GM19468 (cell line): ENCODE measurements around the gene C11orf54.

Experiments used
- ATAC-seq: cut with Tn5 transposase; IDR thresholded peaks from one replicate; pipeline ENCODE4 v1.9.1; 2021; ENCODE audit warnings: mild to moderate bottlenecking, moderate library complexity, moderate number of reproducible peaks; ENCODE audit not compliant: unreplicated experiment; ENCODE audit errors: extremely low read depth

Gene C11orf54

GRCh38 chr11:93741094-93741881 is at the start of gene C11orf54, which contains the start of gene TAF1D:
Gene C11orf54, plus strand, starts transcription at chr11:93741672. Its CDS starts 5,722 bp downstream, at chr11:93747394.
Gene TAF1D, minus strand, starts transcription at chr11:93741495. Its CDS starts 2,191 bp downstream, at chr11:93739304.
- ATAC-seq, result peak; percentile 66

DNA sequence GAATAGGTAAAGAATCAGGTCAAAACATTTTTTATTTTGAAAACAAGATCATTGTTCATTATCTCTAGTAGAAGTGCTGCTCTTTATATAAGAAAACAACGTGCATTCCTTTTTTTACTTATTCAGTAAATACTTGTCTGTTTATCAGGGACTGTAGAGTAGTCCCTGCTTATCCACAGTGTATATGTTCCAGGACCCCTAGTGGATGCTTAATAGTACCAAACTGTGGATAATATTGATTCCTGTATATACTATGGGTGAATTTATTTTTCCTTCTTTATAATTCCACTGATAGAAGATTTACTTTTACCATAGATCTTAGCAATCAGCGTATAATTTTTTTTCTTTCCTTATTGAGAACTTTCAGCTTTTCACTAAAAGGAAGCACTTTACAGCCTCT is 47.4 kb upstream of the C11orf54 start:
- no peak for ATAC-seq

DNA sequence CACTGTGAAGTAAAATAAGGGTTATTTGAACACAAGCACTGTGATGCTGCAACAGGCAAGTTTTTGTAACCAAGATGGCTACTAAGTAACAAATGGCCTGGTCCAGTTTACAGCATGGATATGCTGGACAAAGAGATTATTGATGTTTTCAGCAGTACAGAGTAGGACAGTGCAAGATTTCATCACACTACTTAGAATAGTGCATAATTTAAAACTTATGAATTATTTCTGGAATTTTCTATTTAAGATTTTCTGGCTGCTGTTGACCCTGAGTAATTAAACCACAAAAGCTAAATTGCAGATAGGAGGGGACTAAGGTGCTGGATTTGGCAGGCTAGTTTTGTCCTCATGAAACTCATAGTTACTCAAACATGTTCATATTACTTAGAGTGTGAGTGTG is 46.9 kb upstream of the C11orf54 start:
- ATAC-seq, result no peak

DNA sequence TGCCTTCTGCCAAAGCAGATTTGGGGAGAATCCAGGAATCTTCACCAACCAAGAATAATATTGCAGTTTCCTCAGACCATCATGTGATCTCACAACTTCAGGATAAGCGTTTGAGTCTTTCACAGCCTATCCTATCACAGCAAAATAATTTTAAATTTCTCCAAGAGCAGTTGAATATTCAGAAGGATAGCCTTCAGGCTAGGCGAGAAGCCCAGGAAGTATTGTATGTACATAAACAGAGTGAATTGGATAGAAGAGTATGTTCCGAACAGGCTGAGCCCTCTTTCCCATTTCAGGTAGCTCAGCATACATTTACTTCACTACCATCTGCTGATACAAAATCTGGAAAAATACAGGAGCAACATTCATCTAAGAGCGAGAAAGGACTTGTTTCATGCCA is 43.9 kb upstream of the C11orf54 start:
- no peak for ATAC-seq

- no peak for ATAC-seq
Observed at GRCh38 chr11:93700830-93701229, 40.6 kb upstream of the C11orf54 start.

- ATAC-seq, result no peak
Observed at GRCh38 chr11:93704237-93704636, 37.2 kb upstream of the C11orf54 start.

- ATAC-seq, result no peak
Observed at GRCh38 chr11:93710239-93710638, 31.2 kb upstream of the C11orf54 start.

DNA sequence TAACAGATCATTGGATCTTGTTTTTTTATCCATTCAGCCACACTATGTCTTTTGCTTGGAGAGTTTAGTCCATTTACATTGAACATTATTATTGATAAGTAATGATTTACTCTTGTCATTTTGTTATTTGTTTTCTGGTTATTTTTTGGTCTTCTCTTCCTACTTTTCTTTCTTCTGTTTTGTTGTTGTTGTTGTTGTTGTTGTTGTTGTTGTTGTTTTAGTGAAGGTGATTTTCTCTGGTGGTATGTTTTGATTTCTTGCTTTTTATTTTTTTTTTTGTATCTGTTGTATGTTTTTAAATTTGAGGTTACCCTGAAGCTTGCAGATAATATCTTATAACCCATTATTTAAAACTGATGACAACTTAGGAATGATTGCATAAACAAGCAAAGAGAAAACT is 28.8 kb upstream of the C11orf54 start:
- ATAC-seq, result no peak

DNA sequence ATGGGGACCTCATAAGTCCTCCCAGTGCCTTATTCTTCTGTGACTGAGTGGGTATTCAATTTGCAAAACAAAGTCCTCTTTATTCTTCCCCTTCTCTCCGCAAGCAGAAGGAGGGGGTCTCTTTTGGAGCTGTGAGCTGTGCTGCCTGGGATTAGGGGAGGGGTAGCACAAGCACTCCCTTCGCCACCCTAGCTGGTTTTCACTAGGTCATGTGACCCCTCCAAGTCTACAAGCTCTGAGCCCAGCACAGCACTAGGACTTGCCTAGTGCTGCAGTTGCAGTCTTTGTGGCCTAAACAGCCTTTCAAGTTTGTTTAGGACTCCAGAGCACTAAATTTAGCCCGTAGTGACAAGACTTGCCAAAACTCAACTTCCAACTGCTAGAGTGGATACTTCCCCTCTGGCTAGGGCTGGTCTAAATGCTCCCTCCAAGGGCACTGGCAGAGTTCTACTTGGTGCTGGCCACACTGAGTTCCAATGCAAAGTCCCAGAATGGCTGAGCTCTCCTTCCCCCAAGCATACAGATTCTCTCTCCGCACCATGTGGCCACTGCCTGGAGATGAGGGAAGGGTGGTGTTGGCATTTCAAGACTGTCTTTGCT is 25.6 kb upstream of the C11orf54 start:
- no peak for ATAC-seq

DNA sequence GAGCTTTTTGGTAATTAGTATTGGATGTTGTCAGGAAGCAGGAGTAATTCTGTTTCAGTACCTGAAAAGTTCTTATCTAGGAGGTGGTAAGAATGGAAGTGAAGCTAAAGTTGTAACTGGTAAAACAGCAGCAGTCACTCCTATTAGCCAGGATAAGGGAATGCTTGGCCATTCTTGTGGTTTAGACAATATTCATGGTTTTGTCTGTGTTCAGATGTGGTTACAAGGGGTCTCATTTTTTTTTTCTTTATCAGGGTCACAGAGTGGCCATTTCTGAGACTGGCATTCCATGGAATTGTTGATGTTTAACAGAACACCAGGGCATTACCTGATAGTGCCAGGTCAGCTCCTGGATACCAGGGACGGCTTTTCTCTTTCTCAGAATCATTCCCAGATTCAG is 24.0 kb upstream of the C11orf54 start:
- no peak for ATAC-seq

DNA sequence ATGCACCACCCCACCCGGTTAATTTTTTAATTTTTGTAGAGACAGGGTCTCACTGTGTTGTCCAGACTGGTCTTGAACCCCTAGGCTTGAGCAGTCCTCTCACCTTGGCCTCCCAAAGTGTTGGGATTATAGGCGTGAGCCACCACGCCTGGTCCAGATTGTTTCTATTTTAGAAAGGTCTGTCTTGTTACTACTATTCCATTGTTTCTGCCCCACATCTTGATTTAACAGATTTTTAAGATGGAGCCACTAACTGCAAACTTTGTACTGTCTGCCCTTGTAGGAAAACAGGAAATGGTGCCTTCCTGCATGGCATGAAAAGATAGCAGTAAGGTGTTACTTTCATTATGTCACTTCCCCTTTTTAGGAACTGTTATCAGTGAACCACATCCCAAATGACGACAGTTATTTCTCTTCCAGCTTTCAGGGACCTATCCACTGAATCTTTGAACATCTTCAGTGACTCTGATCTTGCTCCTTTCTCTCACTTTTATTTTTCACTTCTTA is 23.4 kb upstream of the C11orf54 start:
- peak; percentile 90 for ATAC-seq

- no peak for ATAC-seq
Observed at GRCh38 chr11:93719310-93719709, 22.2 kb upstream of the C11orf54 start.

DNA sequence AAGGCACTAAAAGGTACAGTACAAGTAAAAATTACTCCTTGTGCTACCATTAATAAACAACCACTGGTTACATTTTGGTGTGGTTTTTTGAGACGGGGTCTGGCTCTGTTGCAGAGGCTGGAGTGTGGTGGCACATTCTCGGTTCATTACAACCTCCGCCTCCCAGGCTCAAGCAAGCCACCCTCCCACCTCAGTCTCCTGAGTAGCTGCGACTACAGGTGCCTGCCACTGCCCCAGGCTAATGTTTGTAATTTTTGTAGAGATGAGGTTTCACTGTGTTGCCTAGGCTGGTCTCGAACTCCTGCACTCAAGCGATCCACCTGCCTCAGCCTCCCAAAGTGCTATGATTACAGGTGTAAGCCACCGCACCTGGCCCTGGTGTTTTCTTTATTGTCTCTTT is 20.9 kb upstream of the C11orf54 start:
- ATAC-seq, result no peak

- ATAC-seq, result no peak
Observed at GRCh38 chr11:93724089-93724488, 17.4 kb upstream of the C11orf54 start.

DNA sequence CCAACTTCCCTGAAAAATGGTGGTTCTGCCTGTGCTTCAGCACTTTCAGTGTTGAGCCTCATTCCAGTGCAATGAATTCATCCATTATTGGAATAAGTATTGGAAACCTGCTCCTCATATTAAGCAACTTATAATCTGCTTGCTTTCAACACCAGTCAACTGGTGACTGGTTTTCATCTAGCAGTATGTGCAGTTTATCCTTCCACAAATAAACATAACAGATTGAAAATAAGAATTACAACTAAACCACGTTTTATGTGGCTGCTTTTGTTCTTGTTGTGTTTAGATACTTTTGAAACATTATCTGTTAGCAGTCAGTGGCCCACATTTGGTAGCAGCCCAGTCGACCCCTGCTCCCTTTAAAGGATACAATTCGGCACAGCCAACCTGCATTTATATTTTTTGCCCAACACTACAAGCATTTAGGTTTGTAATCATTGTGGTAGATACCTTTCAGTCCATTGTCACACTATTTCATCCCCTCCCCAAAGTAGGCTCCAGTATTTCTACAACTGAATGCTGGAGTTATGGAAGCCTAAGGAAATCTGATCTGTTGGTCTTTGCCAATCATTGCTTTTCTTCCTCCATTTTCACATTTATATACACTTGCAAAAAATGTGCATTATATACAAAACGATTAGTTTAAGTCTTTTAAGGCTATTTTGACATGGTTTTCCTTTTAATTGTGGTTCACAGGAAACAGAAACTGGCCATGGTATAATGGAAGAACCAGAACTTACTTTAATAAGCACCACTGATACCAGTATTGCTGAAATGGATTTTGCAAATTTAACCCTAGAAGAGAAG is 13.3 kb upstream of the C11orf54 start:
- ATAC-seq, result no peak

DNA sequence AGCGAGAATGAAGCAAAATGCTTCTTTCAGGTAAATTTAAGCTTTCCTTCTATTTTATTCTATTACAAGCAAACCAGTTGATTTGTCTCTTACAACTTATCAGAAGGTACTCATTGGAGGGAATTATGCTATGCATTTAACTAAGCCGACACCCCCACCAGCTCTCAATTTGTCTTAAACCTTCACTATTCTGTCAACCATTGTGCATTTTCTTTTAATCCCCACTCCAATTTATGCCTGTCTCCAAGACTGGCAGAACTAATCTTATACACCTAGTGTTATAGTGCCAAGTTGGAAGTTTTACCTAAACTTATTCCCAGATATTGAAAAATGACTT is 12.7 kb upstream of the C11orf54 start:
- no peak for ATAC-seq

DNA sequence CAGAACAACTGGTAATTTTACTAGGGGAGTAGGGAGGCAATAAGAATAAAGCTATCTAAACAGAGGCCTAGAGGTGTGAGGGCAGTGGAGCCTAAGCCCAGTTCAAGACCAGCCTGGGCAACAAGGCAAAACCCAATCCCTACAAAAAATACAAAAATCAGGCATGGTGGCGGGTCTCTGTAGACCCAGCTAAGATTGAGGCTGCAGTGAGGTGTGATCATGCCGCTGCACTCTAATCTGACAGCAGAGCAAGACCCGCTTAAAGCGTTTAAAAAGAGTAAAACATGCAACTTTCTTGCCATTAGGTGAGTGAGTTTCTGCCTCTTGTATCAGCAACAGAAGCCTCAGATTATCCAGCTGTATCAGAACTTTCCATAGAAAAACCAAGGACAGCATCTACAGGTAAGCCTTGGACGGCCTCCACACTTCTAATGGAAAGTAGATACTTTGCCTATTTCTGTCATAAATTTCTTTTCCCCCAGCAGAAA is 12.3 kb upstream of the C11orf54 start:
- no peak for ATAC-seq

DNA sequence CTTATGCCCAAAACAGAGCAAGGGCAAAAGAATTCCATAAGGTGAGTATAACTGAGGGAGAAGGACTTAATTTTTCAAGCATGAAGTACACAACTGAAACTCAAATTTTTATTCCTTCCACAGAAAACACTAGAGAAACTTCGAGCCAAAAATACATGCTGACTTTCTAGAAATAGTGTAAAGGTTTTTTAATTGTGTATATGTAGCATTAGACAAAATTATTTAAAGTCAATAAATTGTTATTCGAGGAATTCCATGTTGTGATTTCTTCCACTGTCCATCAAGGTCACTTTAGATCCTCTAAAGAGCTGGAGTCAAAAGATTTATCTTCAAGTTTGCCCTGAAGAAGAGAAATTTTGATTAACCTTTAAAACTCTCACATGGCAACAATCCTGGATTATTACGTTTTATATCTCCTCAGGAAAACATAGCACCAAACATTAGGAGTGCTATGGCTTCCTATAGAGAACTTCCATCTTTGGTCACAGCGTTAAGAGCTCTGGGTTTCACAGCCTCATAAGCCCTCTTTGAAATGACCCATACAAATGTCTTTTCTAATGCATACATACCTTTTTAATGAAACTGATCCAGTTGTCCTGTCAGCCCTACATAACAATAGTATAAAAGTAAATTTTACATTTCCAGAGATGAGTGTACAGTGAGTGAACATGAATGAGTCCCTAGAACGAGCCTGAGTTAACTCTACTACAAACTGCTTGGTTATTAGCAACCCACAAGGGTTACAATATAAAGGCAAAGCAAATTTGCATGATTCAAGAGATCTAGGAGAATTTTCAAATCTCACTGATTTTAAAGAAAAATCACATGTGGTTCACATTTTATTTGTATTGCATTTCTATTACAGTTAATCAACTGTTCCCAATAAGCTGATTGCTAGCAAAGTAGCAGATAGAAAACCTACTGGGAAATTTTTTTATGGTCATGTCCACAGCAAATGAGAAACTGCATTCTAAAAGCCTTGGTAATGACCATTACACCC is 11.1 kb upstream of the C11orf54 start:
- ATAC-seq, result no peak

GRCh38 chr11:93732237-93732892 is 9.1 kb upstream of the C11orf54 start:
- ATAC-seq, result no peak
